CD4-positive, alpha-beta T cell (primary cell): ENCODE measurements around the gene IFNAR1. TPM values are rescaled to one million over a fixed set of nuclear protein-coding genes. Genes with fewer than 3 reads are reported as not detected.
"Not testable (repeated sequence)": the region's sequence is repeated elsewhere in the genome, so short reads cannot be mapped to it uniquely, and the experiment has no call there.

Source experiments
- ATAC-seq: fragments of 200-7000 bp; cut with Tn5 transposase; one replicate; pipeline ENCODE4 v1.10.0; 2022; ENCODE audit warnings: mild to moderate bottlenecking; ENCODE audit not compliant: poor library complexity
- CTCF ChIA-PET: fragments of 350-600 bp; sonication (Branson Sonifier 250); formaldehyde crosslinking; loops from one replicate; lab custom pipeline; 2021; ENCODE audit warnings: antibody characterized with exemption, inconsistent platforms; lab: Charles Lee
- POLR2A ChIA-PET: fragments of 350-600 bp; sonication (Branson Sonifier 250); formaldehyde crosslinking; loops from one replicate; lab custom pipeline; 2021; ENCODE audit warnings: antibody characterized with exemption, inconsistent platforms; lab: Charles Lee
- DNase-seq, 14 experiments: peaks; one replicate each; pipeline ENCODE4 v3.0.0-alpha.2; 2013 to 2020; ENCODE audit warnings: mixed read lengths in 2 of 14
- H3K27ac ChIP-seq, 2 donors: one replicate each; pipeline versions ENCODE4 v1.5.1 to v1.7.0; 2013; ENCODE audit warnings: low read length in 2 of 2, low read depth in 1 of 2, mild to moderate bottlenecking in 1 of 2
- H3K27me3 ChIP-seq, 2 experiments: 1 replicate in 1 of 2; 2 replicates in 1 of 2; pipeline versions ENCODE4 v1.6.1 to v1.7.0; 2013; ENCODE audit warnings: low read length in 2 of 2, control low read depth in 1 of 2, mild to moderate bottlenecking in 1 of 2, moderate library complexity in 1 of 2; ENCODE audit not compliant: insufficient read depth in 2 of 2, control insufficient read depth in 1 of 2
- H3K36me3 ChIP-seq: one replicate; pipeline ENCODE4 v1.6.1; 2013; ENCODE audit warnings: low read length, control low read depth; ENCODE audit not compliant: insufficient read depth
- H3K4me1 ChIP-seq: one replicate; pipeline ENCODE4 v1.6.1; 2013; ENCODE audit warnings: low read length, control low read depth; ENCODE audit not compliant: insufficient read depth
- H3K4me3 ChIP-seq: one replicate; pipeline ENCODE4 v1.5.1; 2013; ENCODE audit warnings: mild to moderate bottlenecking, low read length, moderate library complexity
- H3K9me3 ChIP-seq, 2 experiments: 1 replicate in 1 of 2; 2 replicates in 1 of 2; pipeline versions ENCODE4 v1.6.1 to v1.7.0; 2013; ENCODE audit warnings: low read length in 2 of 2, mild to moderate bottlenecking in 2 of 2, control low read depth in 1 of 2, moderate library complexity in 1 of 2; ENCODE audit not compliant: control insufficient read depth in 1 of 2, insufficient read depth in 1 of 2
- H3K27ac Mint-ChIP-seq: one replicate; pipeline ENCODE4 v1.8.0; 2020; ENCODE audit warnings: mixed read lengths
- H3K27me3 Mint-ChIP-seq: one replicate; pipeline ENCODE4 v1.8.0; 2021; ENCODE audit warnings: mixed read lengths
- H3K36me3 Mint-ChIP-seq: one replicate; pipeline ENCODE4 v1.8.0; 2021; ENCODE audit warnings: low read depth, mixed read lengths
- H3K4me1 Mint-ChIP-seq: one replicate; pipeline ENCODE4 v1.8.0; 2021; ENCODE audit warnings: low read depth, mixed read lengths
- H3K4me3 Mint-ChIP-seq: one replicate; pipeline ENCODE4 v1.8.0; 2020; ENCODE audit warnings: mild to moderate bottlenecking, mixed read lengths
- H3K9me3 Mint-ChIP-seq: one replicate; pipeline ENCODE4 v1.8.0; 2020; ENCODE audit warnings: mixed read lengths
- intact Hi-C, 2 experiments: fragments of 100-400 bp; cut with DNase I in 1 of 2; cut with micrococcal nuclease in 1 of 2; formaldehyde crosslinking; loops; one replicate each; pipeline versions ENCODE4 v1.15.1 to v1.9.0; 2023 to 2025; cut with DNase I, micrococcal nuclease
- total RNA-seq, 174 experiments: library from RNA in 2 of 174; stranded (reverse) in 2 of 174; gene quantifications; one replicate each; pipeline ENCODE4 v1.2.3 and lab custom pipeline; 2021 to 2026
- TF ChIP-seq, protein P1 (sequence below): fragments of 200-600 bp; IDR thresholded peaks from one replicate; pipeline ENCODE4 v1.8.0; 2022; ENCODE audit warnings: antibody characterized with exemption, mild to moderate bottlenecking

The IFNAR1 gene
- total RNA-seq, 2 experiments from 2014 or later, result 20.4 to 26.8 TPM

DNA sequence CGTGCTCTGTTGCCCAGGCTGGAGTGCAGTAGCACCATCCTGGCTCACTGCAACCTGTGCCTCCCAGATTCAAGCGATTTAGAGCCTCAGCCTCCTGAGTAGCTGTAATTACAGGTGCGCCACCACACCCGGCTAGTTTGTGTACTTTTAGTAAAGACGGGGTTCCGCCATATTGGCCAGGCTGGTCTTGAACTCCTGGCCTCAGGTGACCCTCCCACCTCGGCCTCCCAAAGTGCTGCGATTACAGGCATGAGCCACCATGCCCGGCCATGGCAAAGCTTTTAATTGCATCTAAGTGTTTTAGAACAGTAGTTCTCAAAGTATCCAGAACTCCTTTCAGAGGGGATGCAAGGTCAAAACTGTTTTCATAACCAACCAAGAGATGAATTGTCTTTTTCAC lies 53.3 kb downstream of the IFNAR1 start:
- peaks cover 41% of the 10 kb centered on the region for H3K4me1 Mint-ChIP-seq
- Histone ChIP-seq H3K9me3 (no peaks in the 10 kb centered on the region), H3K27me3 (no peaks in the 10 kb centered on the region), H3K4me3 (no peak overlapping the region), H3K4me1 (peaks cover 51% of the 10 kb centered on the region), H3K27ac (no peak overlapping the region), H3K36me3 (no peaks in the 10 kb centered on the region)
- DNase-seq, result no peak
- H3K27ac Mint-ChIP-seq, result peak overlapping the region; percentile 47
- ChIA-PET POLR2A (no interaction called here), CTCF (interaction anchor here (0.8 to 3.3 kb wide), 2 partner anchors 17 to 178 kb away, joined by 4 to 19 read pairs; no protein-coding TSS in a partner anchor)
- no peaks in the 10 kb centered on the region for H3K9me3 Mint-ChIP-seq
- H3K36me3 Mint-ChIP-seq, result no peaks in the 10 kb centered on the region
- TF ChIP-seq, protein P1, sequence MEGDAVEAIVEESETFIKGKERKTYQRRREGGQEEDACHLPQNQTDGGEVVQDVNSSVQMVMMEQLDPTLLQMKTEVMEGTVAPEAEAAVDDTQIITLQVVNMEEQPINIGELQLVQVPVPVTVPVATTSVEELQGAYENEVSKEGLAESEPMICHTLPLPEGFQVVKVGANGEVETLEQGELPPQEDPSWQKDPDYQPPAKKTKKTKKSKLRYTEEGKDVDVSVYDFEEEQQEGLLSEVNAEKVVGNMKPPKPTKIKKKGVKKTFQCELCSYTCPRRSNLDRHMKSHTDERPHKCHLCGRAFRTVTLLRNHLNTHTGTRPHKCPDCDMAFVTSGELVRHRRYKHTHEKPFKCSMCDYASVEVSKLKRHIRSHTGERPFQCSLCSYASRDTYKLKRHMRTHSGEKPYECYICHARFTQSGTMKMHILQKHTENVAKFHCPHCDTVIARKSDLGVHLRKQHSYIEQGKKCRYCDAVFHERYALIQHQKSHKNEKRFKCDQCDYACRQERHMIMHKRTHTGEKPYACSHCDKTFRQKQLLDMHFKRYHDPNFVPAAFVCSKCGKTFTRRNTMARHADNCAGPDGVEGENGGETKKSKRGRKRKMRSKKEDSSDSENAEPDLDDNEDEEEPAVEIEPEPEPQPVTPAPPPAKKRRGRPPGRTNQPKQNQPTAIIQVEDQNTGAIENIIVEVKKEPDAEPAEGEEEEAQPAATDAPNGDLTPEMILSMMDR, result no peak
- no peaks in the 10 kb centered on the region for H3K27me3 Mint-ChIP-seq
- no peak for ATAC-seq
- intact Hi-C loops, result loop anchor here in 1 of 2 experiments (5.0 kb wide), 2 partner anchors 246 to 436 kb away; no protein-coding TSS in a partner anchor
- H3K4me3 Mint-ChIP-seq, result no peak overlapping the region

- peaks cover 54% of the 10 kb centered on the region for H3K4me1 Mint-ChIP-seq
- H3K27me3 ChIP-seq, H3K4me3 ChIP-seq, H3K9me3 Mint-ChIP-seq, H3K9me3 ChIP-seq, H3K36me3 Mint-ChIP-seq, ATAC-seq, H3K27me3 Mint-ChIP-seq, H3K36me3 ChIP-seq: not testable (repeated sequence)
- POLR2A ChIA-PET, result interaction anchor here (4.1 kb wide), 1 partner anchor 18 kb away, joined by 25 read pairs; no protein-coding TSS in a partner anchor
- DNase-seq, result peak in 4 of 14 experiments; percentile 31 to 65 (median 50)
- Histone ChIP-seq H3K4me1 (peaks cover 61% of the 10 kb centered on the region), H3K27ac (peak overlapping the region; percentile 22 to 74)
- intact Hi-C loops, result loop anchor here (1.0 to 5.0 kb wide), 4 partner anchors 18 to 438 kb away; no protein-coding TSS in a partner anchor
- peak overlapping the region; percentile 95 for H3K27ac Mint-ChIP-seq
- peak overlapping the region; percentile 81 for H3K4me3 Mint-ChIP-seq
- CTCF ChIA-PET, result interaction anchor here (0.6 to 3.3 kb wide), 4 partner anchors 18 to 609 kb away, joined by 3 to 19 read pairs (median 4); partner anchors contain the start of gene PAXBP1
Observed at GRCh38 chr21:33379934-33380333, 55.2 kb downstream of the IFNAR1 start.

DNA sequence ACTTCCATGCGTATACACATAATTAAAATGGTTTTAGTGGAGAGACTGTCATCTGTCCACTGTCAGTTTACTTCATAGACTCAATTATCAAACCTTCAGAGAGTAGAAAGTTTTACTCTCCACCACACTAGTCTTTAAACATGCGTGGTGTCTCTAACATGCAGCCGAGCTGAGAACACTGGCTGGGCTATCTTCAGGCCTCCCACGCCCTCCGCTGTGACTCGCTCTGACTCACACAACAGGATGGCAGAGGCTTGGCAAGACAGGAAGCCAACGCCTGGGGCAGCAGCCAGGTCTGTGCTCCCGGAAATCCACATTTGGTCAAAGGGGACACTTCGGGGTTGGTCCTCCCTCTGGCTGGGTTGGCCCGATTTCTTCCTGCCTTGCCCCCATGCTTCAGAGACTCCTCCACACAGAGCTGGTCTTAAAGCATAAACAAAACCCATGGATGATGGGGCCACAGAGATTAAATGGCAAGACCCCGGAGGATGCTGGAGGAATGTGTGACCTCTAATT lies 55.8 kb downstream of the IFNAR1 start:
- H3K27ac Mint-ChIP-seq, result peak overlapping the region; percentile 95
- peaks cover 60% of the 10 kb centered on the region for H3K4me1 Mint-ChIP-seq
- Histone ChIP-seq H3K36me3 (no peaks in the 10 kb centered on the region), H3K27me3 (no peaks in the 10 kb centered on the region), H3K4me3 (no peak overlapping the region), H3K9me3 (no peaks in the 10 kb centered on the region), H3K27ac (peak overlapping the region; percentile 22 to 74), H3K4me1 (peaks cover 63% of the 10 kb centered on the region)
- no peaks in the 10 kb centered on the region for H3K9me3 Mint-ChIP-seq
- ChIA-PET CTCF (interaction anchor here (0.6 to 3.3 kb wide), 3 partner anchors 19 to 609 kb away, joined by 3 to 19 read pairs (median 6); partner anchors contain the start of gene PAXBP1), POLR2A (interaction anchor here (0.7 to 4.1 kb wide), 2 partner anchors 19 to 22 kb away, joined by 3 to 25 read pairs; no protein-coding TSS in a partner anchor)
- no peaks in the 10 kb centered on the region for H3K36me3 Mint-ChIP-seq
- peak overlapping the region; percentile 81 for H3K4me3 Mint-ChIP-seq
- intact Hi-C loops, result loop anchor here in 1 of 2 experiments (1.0 to 5.0 kb wide), 2 partner anchors 18 to 33 kb away; no protein-coding TSS in a partner anchor
- ATAC-seq (peak; percentile 76), DNase-seq (peak; percentile 49 to 93 (median 80))
- TF ChIP-seq, protein P1, result no peak
- H3K27me3 Mint-ChIP-seq, result no peaks in the 10 kb centered on the region

GRCh38 chr21:33381381-33381780 lies 56.6 kb downstream of the IFNAR1 start:
- peak overlapping the region in 1 of 2 donors; percentile 22 for H3K27ac ChIP-seq
- H3K36me3 ChIP-seq, H3K4me3 Mint-ChIP-seq, H3K27me3 Mint-ChIP-seq, H3K4me3 ChIP-seq, H3K9me3 Mint-ChIP-seq, H3K27me3 ChIP-seq, H3K36me3 Mint-ChIP-seq, DNase-seq, H3K9me3 ChIP-seq, ATAC-seq: not testable (repeated sequence)
- intact Hi-C loops, result loop anchor here in 1 of 2 experiments (5.0 kb wide), 1 partner anchor 34 kb away; no protein-coding TSS in a partner anchor
- ChIA-PET POLR2A (interaction anchor here (4.1 kb wide), 1 partner anchor 20 kb away, joined by 25 read pairs; no protein-coding TSS in a partner anchor), CTCF (interaction anchor here (1.7 kb wide), 1 partner anchor 64 kb away, joined by 6 read pairs; no protein-coding TSS in a partner anchor)
- H3K4me1 ChIP-seq, result peaks cover 66% of the 10 kb centered on the region
- Mint-ChIP-seq H3K4me1 (peaks cover 62% of the 10 kb centered on the region), H3K27ac (peak overlapping the region; percentile 95)
